Stimulated activated CD4-positive, alpha-beta T cell treated with anti-CD3 and anti-CD28 coated beads, TNF-alpha, amount 100 ng/mL, for 48 hours (primary cell): ENCODE measurements around the gene RBCK1.

ENCODE experiments used
- DNase-seq, 3 donors: peaks; one replicate each; pipeline ENCODE4 v3.0.0-alpha.2; 2020; ENCODE audit warnings: low read depth in 3 of 3

Gene RBCK1

GRCh38 chr20:418858-419365 lies 10.8 kb downstream of the RBCK1 start:
- DNase-seq = no peak

- DNase-seq = no peak
Measured at GRCh38 chr20:419556-420165, 11.6 kb downstream of the RBCK1 start.

GRCh38 chr20:420166-420620 lies 12.1 kb downstream of the RBCK1 start:
- no peak for DNase-seq

- DNase-seq = no peak
Measured at GRCh38 chr20:420721-421574, 12.8 kb downstream of the RBCK1 start.

GRCh38 chr20:421685-422250 lies 13.7 kb downstream of the RBCK1 start:
- no peak for DNase-seq

GRCh38 chr20:426566-426965 lies 18.5 kb downstream of the RBCK1 start:
- no peak for DNase-seq

- DNase-seq = no peak
Measured at GRCh38 chr20:427401-427800, 19.3 kb downstream of the RBCK1 start.

- no peak for DNase-seq
Measured at GRCh38 chr20:427849-428657, 20.0 kb downstream of the RBCK1 start.

GRCh38 chr20:428658-429200 lies 20.6 kb downstream of the RBCK1 start:
- DNase-seq = no peak

- DNase-seq = no peak
Measured at GRCh38 chr20:430091-430999, 22.2 kb downstream of the RBCK1 start.

- no peak for DNase-seq
Measured at GRCh38 chr20:431012-431904, 23.2 kb downstream of the RBCK1 start.

- DNase-seq = no peak
Measured at GRCh38 chr20:432208-432607, 24.1 kb downstream of the RBCK1 start.

- DNase-seq = no peak
Measured at GRCh38 chr20:432677-433299, 24.7 kb downstream of the RBCK1 start.

GRCh38 chr20:433300-433975 lies 25.3 kb downstream of the RBCK1 start:
- peak; percentile 53 to 66 (median 64) for DNase-seq

- no peak for DNase-seq
Measured at GRCh38 chr20:434221-434620, 26.1 kb downstream of the RBCK1 start.

- no peak for DNase-seq
Measured at GRCh38 chr20:434661-435419, 26.7 kb downstream of the RBCK1 start.

- DNase-seq = no peak
Measured at GRCh38 chr20:435558-435957, 27.5 kb downstream of the RBCK1 start.

GRCh38 chr20:436476-436875 lies 28.4 kb downstream of the RBCK1 start:
- no peak for DNase-seq
